ENCODE data around the gene TOM1. TPM values are rescaled to one million over a fixed set of nuclear protein-coding genes. Genes with fewer than 3 reads are reported as not detected.

Gene TOM1
- total RNA-seq, 4 donors from 2014 or later: 96.6 to 175 (median 129) TPM

DNA sequence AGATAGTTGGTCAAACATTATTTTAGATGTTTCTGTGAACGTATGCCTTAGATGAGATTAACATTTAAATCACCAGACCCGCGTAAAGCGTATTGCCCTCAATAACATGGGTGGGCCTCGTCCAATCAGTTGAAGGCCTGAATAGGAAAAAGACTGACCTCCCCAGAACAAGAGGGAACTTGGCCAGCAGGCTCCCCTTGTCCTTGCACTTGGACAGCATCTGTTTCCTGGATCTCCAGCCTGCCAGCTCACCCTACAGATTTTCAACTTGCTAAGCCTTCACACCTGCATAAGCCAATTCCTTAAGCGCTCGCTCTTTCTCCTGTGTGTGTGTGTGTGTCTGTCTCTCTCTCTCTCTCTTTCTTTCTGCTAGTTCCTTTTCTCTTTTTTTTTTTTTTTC lies 8.2 kb downstream of the TOM1 start:
- H3K4me1 ChIP-seq: peaks cover under 1 to 45% (median 20%) of the 10 kb centered on the region in 4 donors
- H3K9me3 ChIP-seq: no peaks in the 10 kb centered on the region
- no peaks in the 10 kb centered on the region for H3K27me3 ChIP-seq
- no peak for TF ChIP-seq CTCF (IDR thresholded peaks at IDR 0.05)
- TF ChIP-seq POLR2A (IDR thresholded peaks at IDR 0.05): no peak
- H3K27ac ChIP-seq: no peak overlapping the region
- peaks cover 0 to 8% (median 0%) of the 10 kb centered on the region in 3 donors for H3K36me3 ChIP-seq
- H3K4me3 ChIP-seq: no peak overlapping the region
- no peak for DNase-seq

GRCh38 chr22:35308480-35309021 lies 8.9 kb downstream of the TOM1 start:
- DNase-seq: no peak
- no peaks in the 10 kb centered on the region for H3K27me3 ChIP-seq
- no peak overlapping the region for H3K4me3 ChIP-seq
- peaks cover 0 to 5% (median 0%) of the 10 kb centered on the region in 3 donors for H3K36me3 ChIP-seq
- H3K27ac ChIP-seq: no peak overlapping the region
- no peaks in the 10 kb centered on the region for H3K9me3 ChIP-seq
- peaks cover 5 to 52% (median 20%) of the 10 kb centered on the region in 4 donors for H3K4me1 ChIP-seq
- no peak for TF ChIP-seq POLR2A (IDR thresholded peaks at IDR 0.05)
- no peak for TF ChIP-seq CTCF (IDR thresholded peaks at IDR 0.05)

GRCh38 chr22:35310556-35311550 lies 11.2 kb downstream of the TOM1 start:
- Histone ChIP-seq H3K4me1 (peaks cover 5 to 72% (median 25%) of the 10 kb centered on the region in 4 donors), H3K4me3 (peak overlapping the region in 1 of 4 donors; percentile 9), H3K9me3 (no peaks in the 10 kb centered on the region), H3K36me3 (peaks cover 0 to 7% (median 0%) of the 10 kb centered on the region in 3 donors), H3K27me3 (no peaks in the 10 kb centered on the region), H3K27ac (peak overlapping the region in 3 of 4 donors; percentile 67 to 87 (median 78))
- DNase-seq: peak; percentile 35 to 70 (median 59)
- peak in 1 of 6 experiments; percentile 19 for TF ChIP-seq CTCF (IDR thresholded peaks at IDR 0.05)
- peak; percentile 21 to 42 for TF ChIP-seq POLR2A (IDR thresholded peaks at IDR 0.05)

GRCh38 chr22:35311551-35311999 lies 11.9 kb downstream of the TOM1 start:
- DNase-seq: peak in 1 of 3 donors; percentile 27
- H3K27ac ChIP-seq: peak overlapping the region in 3 of 4 donors; percentile 67 to 87 (median 78)
- H3K36me3 ChIP-seq: peaks cover 0 to 14% (median 0%) of the 10 kb centered on the region in 3 donors
- no peaks in the 10 kb centered on the region for H3K27me3 ChIP-seq
- TF ChIP-seq CTCF (IDR thresholded peaks at IDR 0.05) (no peak), POLR2A (IDR thresholded peaks at IDR 0.05) (no peak)
- H3K9me3 ChIP-seq: no peaks in the 10 kb centered on the region
- H3K4me3 ChIP-seq: peak overlapping the region in 1 of 4 donors; percentile 9
- H3K4me1 ChIP-seq: peaks cover 5 to 69% (median 21%) of the 10 kb centered on the region in 4 donors

DNA sequence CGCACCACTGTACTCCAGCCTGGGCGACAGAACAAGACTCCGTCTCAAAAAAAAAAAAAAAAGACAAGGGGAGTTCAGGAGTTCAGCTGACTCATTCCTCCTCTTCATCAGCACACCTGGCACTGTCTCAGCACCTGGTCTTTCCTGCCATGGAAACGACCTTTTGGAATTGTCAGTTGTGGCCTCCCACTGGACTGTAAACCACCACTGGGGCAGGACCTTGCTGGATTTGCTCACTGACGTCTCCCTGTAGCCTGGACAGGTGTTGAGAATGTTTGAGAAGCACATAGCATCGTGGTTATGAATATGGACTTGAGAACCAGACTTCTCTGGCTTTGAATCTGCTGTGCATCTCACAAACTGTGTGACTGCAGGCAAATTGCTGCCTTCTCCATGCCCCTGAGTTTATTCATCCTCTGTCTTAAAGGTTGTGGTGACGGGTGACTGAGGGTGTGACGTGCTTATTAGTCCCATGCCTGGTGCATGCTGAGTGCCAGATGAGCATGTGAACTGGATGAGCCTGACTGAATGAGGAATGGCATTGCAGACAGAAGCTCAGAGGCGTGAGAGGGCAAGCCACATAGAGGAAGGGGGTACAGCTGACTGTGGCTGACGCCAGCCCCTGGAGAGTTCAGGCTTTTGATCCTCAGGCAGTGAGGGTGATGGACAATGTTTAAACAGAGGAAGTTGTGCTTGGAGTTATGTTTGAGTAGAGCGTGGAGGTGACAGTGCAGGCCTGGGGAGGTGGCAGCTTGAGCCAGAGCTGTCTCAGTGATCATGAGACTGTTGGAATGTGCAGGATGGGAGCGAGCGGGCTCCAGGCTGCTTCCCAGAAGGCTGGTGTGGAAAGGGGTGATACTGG lies 12.7 kb downstream of the TOM1 start:
- Histone ChIP-seq H3K4me1 (peaks cover 3 to 61% (median 20%) of the 10 kb centered on the region in 4 donors), H3K4me3 (no peak overlapping the region), H3K36me3 (peaks cover 0 to 23% (median 0%) of the 10 kb centered on the region in 3 donors), H3K27ac (peak overlapping the region in 3 of 4 donors; percentile 69 to 87 (median 78)), H3K9me3 (no peaks in the 10 kb centered on the region), H3K27me3 (no peaks in the 10 kb centered on the region)
- peak in 1 of 2 donors; percentile 14 for TF ChIP-seq POLR2A (IDR thresholded peaks at IDR 0.05)
- peak in 2 of 6 experiments; percentile 3 to 7 for TF ChIP-seq CTCF (IDR thresholded peaks at IDR 0.05)
- peak in 2 of 3 donors; percentile 75 to 85 for DNase-seq

All from Peyer's patch (tissue), 4 donors.